Measurements from ENCODE around the gene SERGEF.

SERGEF gene

GRCh38 chr11:17741487-17741886 is 271.4 kb downstream of the SERGEF start:
- Mint-ChIP-seq H3K9me3 (no peaks in the 10 kb centered on the region), H3K36me3 (no peaks in the 10 kb centered on the region), H3K27me3 (peaks cover 16% of the 10 kb centered on the region), H3K4me1 (no peaks in the 10 kb centered on the region), H3K27ac (no peak overlapping the region), H3K4me3 (no peak overlapping the region)
- CTCF ChIA-PET: interaction anchor here (1.4 to 1.7 kb wide), 2 partner anchors 9 to 10 kb away, joined by 3 to 8 read pairs; no protein-coding TSS in a partner anchor
- DNase-seq: no peak

- peak; percentile 1 for DNase-seq
- peaks cover 2% of the 10 kb centered on the region for H3K4me1 Mint-ChIP-seq
- H3K27me3 Mint-ChIP-seq: peaks cover 16% of the 10 kb centered on the region
- CTCF ChIA-PET: interaction anchor here (1.7 kb wide), 1 partner anchor 10 kb away, joined by 8 read pairs; no protein-coding TSS in a partner anchor
- H3K36me3 Mint-ChIP-seq: no peaks in the 10 kb centered on the region
- H3K27ac Mint-ChIP-seq: no peak overlapping the region
- H3K4me3 Mint-ChIP-seq: no peak overlapping the region
- no peaks in the 10 kb centered on the region for H3K9me3 Mint-ChIP-seq
Measured at GRCh38 chr11:17740649-17741235, 272.1 kb downstream of the SERGEF start.

- no peaks in the 10 kb centered on the region for H3K9me3 Mint-ChIP-seq
- H3K4me1 Mint-ChIP-seq: peaks cover 2% of the 10 kb centered on the region
- no peaks in the 10 kb centered on the region for H3K36me3 Mint-ChIP-seq
- CTCF ChIA-PET: interaction anchor here (0.5 kb wide), 1 partner anchor 58 kb away, joined by 3 read pairs; no protein-coding TSS in a partner anchor
- H3K27me3 Mint-ChIP-seq: peaks cover 16% of the 10 kb centered on the region
- DNase-seq: peak; percentile 18
- no peak overlapping the region for H3K4me3 Mint-ChIP-seq
- H3K27ac Mint-ChIP-seq: no peak overlapping the region
Measured at GRCh38 chr11:17739945-17740338, 272.9 kb downstream of the SERGEF start.

- CTCF ChIA-PET: interaction anchor here (1.3 kb wide), 1 partner anchor 23 kb away, joined by 3 read pairs; no protein-coding TSS in a partner anchor
- Mint-ChIP-seq H3K27me3 (peaks cover 27% of the 10 kb centered on the region), H3K4me3 (no peak overlapping the region)
Measured at GRCh38 chr11:17738151-17738973, 274.5 kb downstream of the SERGEF start.

More at GRCh38 chr11:17738151-17738973, 274.5 kb downstream of the SERGEF start:
- DNase-seq: peak; percentile 14
- no peaks in the 10 kb centered on the region for H3K9me3 Mint-ChIP-seq
- H3K27ac Mint-ChIP-seq: no peak overlapping the region
- H3K36me3 Mint-ChIP-seq: no peaks in the 10 kb centered on the region
- peaks cover 10% of the 10 kb centered on the region for H3K4me1 Mint-ChIP-seq

Data from activated naive CD4-positive, alpha-beta T cell treated with anti-CD3 and anti-CD28 coated beads, Interleukin-2, amount 10 ng/mL, durations not matched to agents 7 days and 5 days (primary cell).